ENCODE results near the gene MGST1.

DNA sequence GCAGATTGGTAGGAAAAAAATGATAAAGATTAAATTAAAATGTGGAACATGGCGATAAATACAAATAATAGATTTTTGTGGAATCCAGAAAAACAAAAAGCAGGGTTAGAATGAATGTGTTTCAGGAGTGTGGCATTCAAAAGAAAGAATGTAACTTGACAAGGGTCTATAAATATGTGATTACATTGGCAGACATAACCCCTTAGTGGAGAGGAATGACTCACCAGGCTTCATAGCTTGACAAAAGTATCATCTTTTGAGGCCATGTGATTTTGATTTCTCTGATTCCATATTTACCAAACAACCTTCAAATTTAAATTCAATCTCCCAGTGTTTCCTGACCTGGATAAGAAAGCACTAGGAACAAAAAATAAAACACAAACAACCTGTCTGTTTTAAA lies 24.4 kb upstream of the MGST1 start:
- TF ChIP-seq, protein P1, sequence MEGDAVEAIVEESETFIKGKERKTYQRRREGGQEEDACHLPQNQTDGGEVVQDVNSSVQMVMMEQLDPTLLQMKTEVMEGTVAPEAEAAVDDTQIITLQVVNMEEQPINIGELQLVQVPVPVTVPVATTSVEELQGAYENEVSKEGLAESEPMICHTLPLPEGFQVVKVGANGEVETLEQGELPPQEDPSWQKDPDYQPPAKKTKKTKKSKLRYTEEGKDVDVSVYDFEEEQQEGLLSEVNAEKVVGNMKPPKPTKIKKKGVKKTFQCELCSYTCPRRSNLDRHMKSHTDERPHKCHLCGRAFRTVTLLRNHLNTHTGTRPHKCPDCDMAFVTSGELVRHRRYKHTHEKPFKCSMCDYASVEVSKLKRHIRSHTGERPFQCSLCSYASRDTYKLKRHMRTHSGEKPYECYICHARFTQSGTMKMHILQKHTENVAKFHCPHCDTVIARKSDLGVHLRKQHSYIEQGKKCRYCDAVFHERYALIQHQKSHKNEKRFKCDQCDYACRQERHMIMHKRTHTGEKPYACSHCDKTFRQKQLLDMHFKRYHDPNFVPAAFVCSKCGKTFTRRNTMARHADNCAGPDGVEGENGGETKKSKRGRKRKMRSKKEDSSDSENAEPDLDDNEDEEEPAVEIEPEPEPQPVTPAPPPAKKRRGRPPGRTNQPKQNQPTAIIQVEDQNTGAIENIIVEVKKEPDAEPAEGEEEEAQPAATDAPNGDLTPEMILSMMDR (IDR thresholded peaks at IDR 0.05), result no peak
- no peak for TF ChIP-seq EP300 (IDR thresholded peaks at IDR 0.05)

Data from tibial nerve (tissue), 4 donors.